HEK293 (cell line): ENCODE results near the gene DEPDC5.

Experiments used
- CTCF ChIA-PET: fragments of 350-600 bp; formaldehyde crosslinking; extraction: SDS; loops from one replicate; lab custom pipeline; 2021; ENCODE audit warnings: antibody characterized with exemption; lab: Yijun Ruan, JAX
- POLR2A ChIA-PET: fragments of 300-600 bp; formaldehyde crosslinking; extraction: SDS; loops from one replicate; lab custom pipeline; 2020; ENCODE audit warnings: antibody characterized with exemption, inconsistent platforms; lab: Yijun Ruan, JAX
- H3K27ac ChIP-seq: fragments of 200-500 bp; sonication (Bioruptor generic); 2 replicates; pipeline ENCODE4 v1.5.1; 2014; ENCODE audit warnings: low read depth, low read length, control low read depth, inconsistent platforms; ENCODE audit errors: extremely low read depth
- H3K36me3 ChIP-seq, 2 experiments: fragments of 200-500 bp in 1 of 2; sonication (Bioruptor generic) in 1 of 2; 1 replicate in 1 of 2; 2 replicates in 1 of 2; pipeline ENCODE4 v1.5.1; 2014 to 2017; ENCODE audit warnings: inconsistent platforms in 2 of 2, low read length in 2 of 2; ENCODE audit not compliant: control insufficient read depth in 2 of 2, insufficient read depth in 1 of 2
- H3K4me1 ChIP-seq: fragments of 200-500 bp; sonication (Bioruptor generic); 2 replicates; pipeline ENCODE4 v1.5.1; 2014; ENCODE audit warnings: mild to moderate bottlenecking, low read length, inconsistent platforms; ENCODE audit not compliant: control insufficient read depth, insufficient read depth
- H3K4me3 ChIP-seq: 2 replicates; pipeline ENCODE4 v1.5.1; 2011; ENCODE audit warnings: low read depth, mild to moderate bottlenecking, control low read depth, low read length, moderate library complexity
- H3K9me3 ChIP-seq: fragments of 200-500 bp; sonication (Bioruptor generic); 2 replicates; pipeline ENCODE4 v1.5.1; 2014; ENCODE audit warnings: low read depth, low read length, inconsistent platforms; ENCODE audit not compliant: control insufficient read depth, insufficient read depth
- BCL11B ChIP-seq: fragments of 450-650 bp; formaldehyde crosslinking; IDR thresholded peaks from 2 replicates; pipeline ENCODE4 v1.5.1; 2016; ENCODE audit warnings: low read depth, missing biosample characterization, missing genetic modification characterization
- FEZF1 ChIP-seq: fragments of 450-650 bp; formaldehyde crosslinking; IDR thresholded peaks from 2 replicates; pipeline ENCODE4 v1.5.1; 2016; ENCODE audit warnings: missing biosample characterization, missing genetic modification characterization
- HOXA7 ChIP-seq: sonication (generic); formaldehyde crosslinking; IDR thresholded peaks from 2 replicates; pipeline ENCODE4 v1.8.1; 2022; ENCODE audit warnings: missing genetic modification reagents, borderline replicate concordance
- HOXC10 ChIP-seq: sonication (generic); formaldehyde crosslinking; IDR thresholded peaks from 2 replicates; pipeline ENCODE4 v1.8.1; 2023; ENCODE audit warnings: mild to moderate bottlenecking, missing genetic modification reagents
- INSM2 ChIP-seq: fragments of 450-650 bp; formaldehyde crosslinking; IDR thresholded peaks from 2 replicates; pipeline ENCODE4 v1.5.1; 2016; ENCODE audit warnings: missing biosample characterization, missing genetic modification characterization
- SP2 ChIP-seq: fragments of 450-650 bp; formaldehyde crosslinking; IDR thresholded peaks from 2 replicates; pipeline ENCODE4 v1.5.1; 2016; ENCODE audit warnings: missing biosample characterization, missing genetic modification characterization
- ZBTB20 ChIP-seq: fragments of 450-650 bp; formaldehyde crosslinking; IDR thresholded peaks from 2 replicates; pipeline ENCODE4 v1.5.1; 2016; ENCODE audit warnings: missing biosample characterization, missing genetic modification characterization
- ZNF114 ChIP-seq: fragments of 450-650 bp; formaldehyde crosslinking; IDR thresholded peaks from 2 replicates; pipeline ENCODE4 v1.5.0; 2017; ENCODE audit warnings: missing biosample characterization, missing genetic modification characterization
- ZNF121 ChIP-seq: fragments of 450-650 bp; formaldehyde crosslinking; IDR thresholded peaks from 2 replicates; pipeline ENCODE4 v1.5.1; 2016; ENCODE audit warnings: missing biosample characterization, missing genetic modification characterization
- ZNF214 ChIP-seq: fragments of 450-650 bp; formaldehyde crosslinking; IDR thresholded peaks from 2 replicates; pipeline ENCODE4 v1.5.1; 2017; ENCODE audit warnings: missing biosample characterization, mild to moderate bottlenecking, missing genetic modification characterization, borderline replicate concordance
- ZNF335 ChIP-seq: fragments of 450-650 bp; formaldehyde crosslinking; conservative IDR thresholded peaks from 2 replicates; pipeline ENCODE4 v1.5.1; 2016; ENCODE audit warnings: missing biosample characterization, missing genetic modification characterization
- ZNF501 ChIP-seq: fragments of 450-650 bp; formaldehyde crosslinking; IDR thresholded peaks from 2 replicates; pipeline ENCODE4 v1.5.1; 2016; ENCODE audit warnings: missing biosample characterization, missing genetic modification characterization
- ZNF530 ChIP-seq: fragments of 450-650 bp; formaldehyde crosslinking; IDR thresholded peaks from 2 replicates; pipeline ENCODE4 v1.5.1; 2016; ENCODE audit warnings: low read depth, missing biosample characterization, missing genetic modification characterization
- ZNF658 ChIP-seq: fragments of 450-650 bp; formaldehyde crosslinking; IDR thresholded peaks from 2 replicates; pipeline ENCODE4; 2016; ENCODE audit warnings: missing biosample characterization, missing genetic modification characterization
- ZXDB ChIP-seq: fragments of 450-650 bp; formaldehyde crosslinking; IDR thresholded peaks from 2 replicates; pipeline ENCODE4 v1.5.1; 2016; ENCODE audit warnings: missing biosample characterization, missing genetic modification characterization
- TF ChIP-seq, protein P1 (sequence below): fragments of 450-650 bp; formaldehyde crosslinking; IDR thresholded peaks from 2 replicates; pipeline ENCODE4 v1.5.1; 2016; ENCODE audit warnings: missing biosample characterization, missing genetic modification characterization

The DEPDC5 gene

DNA sequence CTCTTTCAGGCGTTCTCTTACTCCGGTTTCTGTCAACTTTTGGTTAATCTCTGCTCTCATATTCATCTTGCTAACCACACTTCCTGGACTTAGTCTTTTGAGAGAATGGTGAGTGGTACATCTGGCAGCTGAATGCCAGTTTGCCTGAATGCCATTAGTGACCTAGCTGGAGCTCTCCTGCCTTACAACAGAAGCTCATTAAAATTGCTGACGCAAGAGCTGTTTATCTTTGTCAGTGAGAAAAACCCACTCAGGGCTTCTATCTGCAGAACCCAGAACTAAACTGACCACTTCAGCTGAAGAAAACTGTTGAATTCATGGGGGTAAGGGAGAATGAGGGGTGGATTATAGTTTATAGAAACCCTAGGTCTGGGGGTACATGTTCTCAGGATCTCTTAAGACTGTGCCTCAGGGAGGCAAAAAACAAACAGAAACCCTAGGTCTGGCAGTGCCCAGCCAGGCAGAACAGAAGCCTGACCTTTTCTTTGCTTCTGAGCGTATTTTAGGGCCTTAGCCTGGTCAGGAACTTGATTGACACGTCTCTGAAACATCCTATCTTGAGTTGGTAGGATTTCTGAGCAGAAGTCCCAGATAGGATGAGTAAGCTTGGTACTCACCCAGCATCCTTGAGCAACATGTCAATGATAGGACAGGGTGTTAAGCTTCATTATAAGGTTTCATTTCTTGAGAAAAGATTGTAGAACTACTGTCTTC lies 137.7 kb downstream of the DEPDC5 start:
- peaks cover 0 to 27% of the 10 kb centered on the region in 2 experiments; a peak in 2 of 3 replicates for H3K36me3 ChIP-seq
- TF ChIP-seq BCL11B (tag by site-specific recombination) (no peak), HOXC10 (CRISPR knock-in tag) (no peak), ZNF335 (tag by site-specific recombination) (peak; percentile 39; the same call in 1 of the 2 replicates)
- H3K4me1 ChIP-seq, result no peaks in the 10 kb centered on the region; the same call in 1 of the 2 replicates
- H3K27ac ChIP-seq, result no peak overlapping the region
- H3K9me3 ChIP-seq, result no peaks in the 10 kb centered on the region
- CTCF ChIA-PET, result interaction anchor here (0.6 to 1.3 kb wide), 3 partner anchors 10 to 54 kb away, joined by 3 to 5 read pairs (median 4); no protein-coding TSS in a partner anchor
- POLR2A ChIA-PET, result no interaction called here
- no peak overlapping the region for H3K4me3 ChIP-seq

DNA sequence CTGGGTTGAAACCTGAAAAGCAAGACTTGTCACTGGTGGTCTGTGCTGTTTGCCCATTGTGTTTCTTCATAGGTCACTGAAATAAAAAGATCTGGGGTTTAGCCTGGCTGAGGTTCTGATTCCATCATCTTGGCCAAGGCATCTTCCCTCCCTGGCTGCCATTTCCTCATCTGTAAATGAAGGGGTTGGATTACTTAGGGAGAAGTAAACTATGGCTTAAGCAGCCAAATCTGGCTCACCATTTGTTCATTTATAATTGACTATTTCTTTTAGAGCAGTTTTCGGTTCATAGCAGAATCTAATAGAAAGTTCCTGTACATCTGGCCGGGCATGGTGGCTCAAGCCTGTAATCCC lies 138.2 kb downstream of the DEPDC5 start:
- ChIA-PET POLR2A (no interaction called here), CTCF (interaction anchor here (1.3 kb wide), 1 partner anchor 20 kb away, joined by 4 read pairs; no protein-coding TSS in a partner anchor)

GRCh38 chr22:31893460-31893859 lies 139.6 kb downstream of the DEPDC5 start:
- no peak overlapping the region for H3K27ac ChIP-seq
- H3K4me1 ChIP-seq, result no peaks in the 10 kb centered on the region; the same call in 1 of the 2 replicates
- H3K9me3 ChIP-seq, result no peaks in the 10 kb centered on the region
- H3K36me3 ChIP-seq, result peaks cover 5 to 43% of the 10 kb centered on the region in 2 experiments; a peak in 2 of 3 replicates
- ChIA-PET POLR2A (no interaction called here), CTCF (interaction anchor here (0.6 kb wide), 1 partner anchor 67 kb away, joined by 3 read pairs; no protein-coding TSS in a partner anchor)
- H3K4me3 ChIP-seq, result no peak overlapping the region
- TF ChIP-seq ZNF121 (tag by site-specific recombination), result no peak
- no peak for TF ChIP-seq HOXA7 (CRISPR knock-in tag)
- TF ChIP-seq ZXDB (tag by site-specific recombination), result no peak

More for the DNA sequence above, 138.2 kb downstream of the DEPDC5 start:
- Histone ChIP-seq H3K4me1 (no peaks in the 10 kb centered on the region; the same call in 1 of the 2 replicates), H3K36me3 (peaks cover 5 to 29% of the 10 kb centered on the region in 2 experiments; a peak in 2 of 3 replicates), H3K9me3 (no peaks in the 10 kb centered on the region), H3K4me3 (no peak overlapping the region), H3K27ac (no peak overlapping the region)
- TF ChIP-seq ZNF530 (tag by site-specific recombination) (no peak), ZNF214 (no peak), ZNF501 (tag by site-specific recombination) (no peak), ZNF658 (tag by site-specific recombination) (no peak), ZBTB20 (tag by site-specific recombination) (no peak), SP2 (no peak), FEZF1 (tag by site-specific recombination) (no peak), ZNF114 (tag by site-specific recombination) (no peak), INSM2 (tag by site-specific recombination) (no peak)
- TF ChIP-seq, protein P1, sequence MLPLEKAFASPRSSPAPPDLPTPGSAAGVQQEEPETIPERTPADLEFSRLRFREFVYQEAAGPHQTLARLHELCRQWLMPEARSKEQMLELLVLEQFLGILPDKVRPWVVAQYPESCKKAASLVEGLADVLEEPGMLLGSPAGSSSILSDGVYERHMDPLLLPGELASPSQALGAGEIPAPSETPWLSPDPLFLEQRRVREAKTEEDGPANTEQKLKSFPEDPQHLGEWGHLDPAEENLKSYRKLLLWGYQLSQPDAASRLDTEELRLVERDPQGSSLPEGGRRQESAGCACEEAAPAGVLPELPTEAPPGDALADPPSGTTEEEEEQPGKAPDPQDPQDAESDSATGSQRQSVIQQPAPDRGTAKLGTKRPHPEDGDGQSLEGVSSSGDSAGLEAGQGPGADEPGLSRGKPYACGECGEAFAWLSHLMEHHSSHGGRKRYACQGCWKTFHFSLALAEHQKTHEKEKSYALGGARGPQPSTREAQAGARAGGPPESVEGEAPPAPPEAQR, result no peak
- TF ChIP-seq, all 188 proteins: peak for 0
